HFFc6 (cell line): ENCODE measurements around the gene SNAP47. TPM values are rescaled to one million over a fixed set of nuclear protein-coding genes. Genes with fewer than 3 reads are reported as not detected.
A peak's percentile ranks its signal among the peaks of the same experiment; 100 is the strongest.

ENCODE experiments used
- DNase-seq: peaks from one replicate; pipeline ENCODE4 v3.0.0-alpha.2; 2018
- H3K27ac Mint-ChIP-seq: 2 replicates; pipeline ENCODE4 v1.8.0; 2020; ENCODE audit warnings: mild to moderate bottlenecking, mixed read lengths
- H3K27me3 Mint-ChIP-seq: 2 replicates; pipeline ENCODE4 v1.8.0; 2021; ENCODE audit warnings: mild to moderate bottlenecking, moderate library complexity, mixed read lengths; ENCODE audit not compliant: insufficient read depth
- H3K36me3 Mint-ChIP-seq: 2 replicates; pipeline ENCODE4 v1.8.0; 2021; ENCODE audit warnings: low read depth, mixed read lengths
- H3K4me1 Mint-ChIP-seq: 2 replicates; pipeline ENCODE4 v1.8.0; 2020; ENCODE audit warnings: low read depth, mixed read lengths
- H3K4me3 Mint-ChIP-seq: 2 replicates; pipeline ENCODE4 v1.8.0; 2020; ENCODE audit warnings: mild to moderate bottlenecking, moderate library complexity, mixed read lengths
- H3K9me3 Mint-ChIP-seq: 2 replicates; pipeline ENCODE4 v1.8.0; 2020; ENCODE audit warnings: mild to moderate bottlenecking, mixed read lengths
- total RNA-seq, 6 experiments: library from RNA; stranded (reverse); fragmentation: NEBNext Ultra II Directional; extraction: Animal tissue kit (Norgen Biotek cat#: 25700); gene quantifications; 2 replicates in 1 of 6; 3 replicates in 5 of 6; pipeline ENCODE4 v1.2.3, GENCODE V29; 2021
- TF ChIP-seq, protein P1 (sequence below): fragments of 200-600 bp; sonication (generic); IDR thresholded peaks from 2 replicates; pipeline ENCODE4 v1.5.0; 2021; ENCODE audit warnings: antibody characterized with exemption, mild to moderate bottlenecking

Gene SNAP47
- total RNA-seq, 6 experiments from 2014 or later, result 27.0 to 31.2 (median 30.4) TPM

DNA sequence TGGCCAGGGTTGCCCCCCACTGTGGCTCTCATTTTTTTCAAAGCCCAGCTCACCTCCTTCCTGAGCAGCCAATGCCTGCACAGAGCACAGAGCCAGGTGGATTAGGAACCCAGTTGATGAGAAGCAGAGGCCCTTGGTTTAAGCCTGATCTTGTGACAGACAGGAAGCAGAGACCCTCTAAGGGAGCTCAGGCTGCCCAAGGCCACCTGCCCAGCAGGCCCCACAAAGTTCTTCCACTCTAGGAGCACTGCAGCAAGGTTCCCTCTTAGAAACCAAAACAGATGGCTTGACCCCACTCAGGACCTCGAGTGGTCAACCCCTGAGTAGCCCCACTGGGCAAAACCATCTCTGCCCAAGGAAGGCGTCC, 54.8 kb downstream of the SNAP47 start:
- Mint-ChIP-seq H3K4me1 (peaks cover 48% of the 10 kb centered on the region), H3K4me3 (no peak overlapping the region), H3K27ac (no peak overlapping the region), H3K9me3 (no peaks in the 10 kb centered on the region), H3K36me3 (no peaks in the 10 kb centered on the region), H3K27me3 (peaks cover 3% of the 10 kb centered on the region)
- TF ChIP-seq, protein P1, sequence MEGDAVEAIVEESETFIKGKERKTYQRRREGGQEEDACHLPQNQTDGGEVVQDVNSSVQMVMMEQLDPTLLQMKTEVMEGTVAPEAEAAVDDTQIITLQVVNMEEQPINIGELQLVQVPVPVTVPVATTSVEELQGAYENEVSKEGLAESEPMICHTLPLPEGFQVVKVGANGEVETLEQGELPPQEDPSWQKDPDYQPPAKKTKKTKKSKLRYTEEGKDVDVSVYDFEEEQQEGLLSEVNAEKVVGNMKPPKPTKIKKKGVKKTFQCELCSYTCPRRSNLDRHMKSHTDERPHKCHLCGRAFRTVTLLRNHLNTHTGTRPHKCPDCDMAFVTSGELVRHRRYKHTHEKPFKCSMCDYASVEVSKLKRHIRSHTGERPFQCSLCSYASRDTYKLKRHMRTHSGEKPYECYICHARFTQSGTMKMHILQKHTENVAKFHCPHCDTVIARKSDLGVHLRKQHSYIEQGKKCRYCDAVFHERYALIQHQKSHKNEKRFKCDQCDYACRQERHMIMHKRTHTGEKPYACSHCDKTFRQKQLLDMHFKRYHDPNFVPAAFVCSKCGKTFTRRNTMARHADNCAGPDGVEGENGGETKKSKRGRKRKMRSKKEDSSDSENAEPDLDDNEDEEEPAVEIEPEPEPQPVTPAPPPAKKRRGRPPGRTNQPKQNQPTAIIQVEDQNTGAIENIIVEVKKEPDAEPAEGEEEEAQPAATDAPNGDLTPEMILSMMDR, result no peak
- DNase-seq, result no peak

DNA sequence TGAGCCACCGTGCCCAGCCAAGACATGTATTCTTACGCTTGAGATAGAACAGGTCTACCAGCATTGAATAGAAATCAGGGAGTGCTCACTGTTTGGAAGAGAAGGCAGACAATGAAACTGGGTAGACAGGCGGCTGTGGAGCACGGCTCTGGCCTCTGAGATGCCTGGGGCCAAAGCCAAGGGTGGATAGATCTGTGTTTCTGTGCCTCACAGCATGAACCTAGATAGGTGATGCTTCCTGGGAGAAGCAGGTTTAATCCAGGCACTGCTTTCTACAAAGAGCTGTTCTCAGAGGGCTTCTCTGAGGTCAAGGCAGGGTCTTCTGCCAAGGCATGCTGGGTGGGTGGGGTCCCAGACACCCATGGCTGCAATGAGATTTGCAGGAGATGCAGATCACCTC, 55.6 kb downstream of the SNAP47 start:
- Mint-ChIP-seq H3K4me3 (no peak overlapping the region), H3K4me1 (peaks cover 48% of the 10 kb centered on the region)
- no peak for DNase-seq

DNA sequence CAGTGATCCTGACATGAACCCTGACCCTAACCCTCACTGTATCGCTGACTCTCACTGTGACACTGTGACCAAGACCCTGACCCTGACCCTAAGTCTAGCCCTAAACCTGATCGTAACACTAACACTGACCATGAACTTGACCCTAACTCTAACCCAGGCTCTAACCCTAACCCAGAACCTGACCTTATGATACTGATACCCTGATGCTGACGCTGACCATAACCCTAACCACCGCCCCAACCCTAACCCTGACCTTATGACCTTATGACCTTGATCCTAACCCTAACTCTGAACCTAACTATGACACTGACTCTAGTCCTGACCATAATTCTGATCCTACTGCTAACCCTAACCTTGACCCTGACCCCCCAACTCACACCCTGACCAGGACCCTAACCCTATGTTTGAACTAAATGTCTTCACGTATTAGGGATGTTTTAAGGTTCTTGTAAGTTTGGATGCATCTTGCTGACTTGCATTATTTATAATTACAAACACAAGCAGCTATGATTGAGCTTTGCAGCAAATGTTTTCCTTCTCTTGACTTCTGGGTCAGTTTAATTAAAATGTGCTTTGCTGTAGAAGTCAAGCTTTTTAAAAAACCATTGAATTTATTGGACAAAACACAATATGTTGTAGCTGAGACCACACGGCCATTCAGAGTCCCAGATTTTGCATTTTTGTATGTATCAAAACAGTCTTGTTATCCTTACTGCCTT, 56.3 kb downstream of the SNAP47 start:
- Mint-ChIP-seq H3K4me1 (peaks cover 48% of the 10 kb centered on the region), H3K4me3 (no peak overlapping the region), H3K27me3 (peaks cover 3% of the 10 kb centered on the region), H3K9me3 (no peaks in the 10 kb centered on the region), H3K36me3 (no peaks in the 10 kb centered on the region), H3K27ac (no peak overlapping the region)
- no peak for DNase-seq
- TF ChIP-seq, protein P1, result no peak

More for the DNA sequence above, 55.6 kb downstream of the SNAP47 start:
- TF ChIP-seq, protein P1, result no peak
- Mint-ChIP-seq H3K27ac (no peak overlapping the region; the same call in 1 of the 2 replicates), H3K27me3 (peaks cover 3% of the 10 kb centered on the region), H3K9me3 (no peaks in the 10 kb centered on the region), H3K36me3 (no peaks in the 10 kb centered on the region)

DNA sequence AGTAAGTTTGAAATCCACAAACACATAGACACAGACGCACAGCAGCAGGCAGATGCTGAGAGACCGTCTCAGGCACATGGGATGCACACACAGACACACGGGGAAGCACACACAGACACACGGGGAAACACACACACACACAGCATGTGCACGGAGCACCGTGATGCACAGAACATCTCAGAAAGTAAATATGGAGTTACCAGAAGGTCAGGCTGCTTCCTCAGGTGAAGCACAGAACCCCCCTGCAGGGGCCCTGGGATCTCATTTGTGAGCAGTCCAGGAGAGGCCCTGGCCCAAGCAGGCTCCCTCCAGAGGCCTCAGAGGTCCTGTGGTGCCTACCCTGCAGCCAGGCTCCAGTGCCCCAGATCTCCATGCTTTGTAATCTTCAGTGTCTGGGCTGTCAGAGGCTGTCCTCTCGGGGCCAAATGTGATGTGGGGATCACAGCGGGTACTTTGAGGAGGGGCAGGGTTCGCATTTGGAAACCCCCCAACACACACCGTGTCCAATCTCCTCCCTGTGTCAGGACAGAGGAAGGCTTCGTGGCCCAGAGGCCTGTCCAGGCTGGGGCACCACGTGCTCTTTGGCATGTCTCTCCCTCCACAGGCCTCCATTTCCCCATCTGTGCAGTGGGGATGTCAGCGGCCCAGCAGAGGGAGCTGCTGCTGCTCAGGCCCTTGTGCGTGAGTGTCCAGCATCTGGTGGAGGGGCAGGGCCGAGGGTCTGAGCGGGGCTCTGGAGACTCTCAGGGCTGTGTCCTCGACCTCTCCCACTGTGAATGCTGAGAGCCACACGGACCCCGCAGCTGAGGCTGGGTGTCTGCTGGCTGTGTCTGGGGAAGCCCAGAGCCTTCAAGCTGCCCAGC, 57.2 kb downstream of the SNAP47 start:
- H3K4me1 Mint-ChIP-seq, result peaks cover 42% of the 10 kb centered on the region
- H3K9me3 Mint-ChIP-seq, result no peaks in the 10 kb centered on the region
- TF ChIP-seq, protein P1, result peak; percentile 54; the same call in 1 of the 2 replicates
- H3K27me3 Mint-ChIP-seq, result peaks cover 3% of the 10 kb centered on the region
- DNase-seq, result no peak
- H3K27ac Mint-ChIP-seq, result no peak overlapping the region
- no peaks in the 10 kb centered on the region for H3K36me3 Mint-ChIP-seq
- no peak overlapping the region for H3K4me3 Mint-ChIP-seq

DNA sequence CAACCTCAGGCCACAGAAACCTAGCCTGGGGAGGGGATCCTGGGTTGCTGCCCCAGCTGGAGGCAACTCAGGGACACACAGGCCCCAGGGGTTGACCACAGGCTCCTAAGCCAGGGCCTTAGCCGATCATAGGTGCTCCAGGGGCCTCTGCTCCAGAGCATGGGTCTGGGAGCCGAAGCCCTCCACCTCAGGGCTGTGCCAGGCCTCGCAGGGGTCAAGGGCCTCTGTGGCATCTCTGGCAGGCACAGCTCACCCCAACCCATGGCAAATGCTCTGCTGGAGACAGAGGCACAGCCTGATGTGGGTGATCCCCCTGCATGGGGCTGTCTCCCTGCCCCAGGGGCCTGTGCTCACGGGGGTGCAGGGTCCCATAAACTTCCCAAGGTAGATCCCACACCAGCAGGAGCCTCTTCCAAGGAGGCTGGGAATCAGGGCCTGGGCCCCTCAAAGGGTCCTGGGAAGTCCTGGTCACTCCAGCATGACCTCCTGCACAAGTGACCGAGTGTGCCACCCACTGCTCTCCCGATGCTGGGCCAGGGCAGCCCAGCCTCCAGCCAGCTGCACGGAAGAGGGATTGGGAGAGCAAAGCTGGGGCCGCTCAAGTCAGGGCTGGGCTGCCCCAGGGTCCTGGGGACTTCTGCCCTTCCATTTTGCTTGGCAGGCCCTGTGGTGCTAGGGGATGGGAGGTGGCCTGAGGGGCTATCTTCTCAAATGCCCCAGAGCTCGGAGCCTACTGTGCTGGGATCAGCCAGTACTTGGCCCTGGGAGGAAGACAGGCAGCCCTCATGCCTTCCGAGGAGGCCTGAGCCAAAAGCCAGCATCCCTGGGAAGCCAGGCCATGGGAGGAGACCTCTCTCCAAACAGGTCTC, 58.1 kb downstream of the SNAP47 start:
- peaks cover 8% of the 10 kb centered on the region for H3K27me3 Mint-ChIP-seq
- H3K4me3 Mint-ChIP-seq, result no peak overlapping the region; the same call in 1 of the 2 replicates
- TF ChIP-seq, protein P1, result no peak
- H3K36me3 Mint-ChIP-seq, result no peaks in the 10 kb centered on the region
- DNase-seq, result no peak
- peaks cover 40% of the 10 kb centered on the region for H3K4me1 Mint-ChIP-seq
- no peaks in the 10 kb centered on the region for H3K9me3 Mint-ChIP-seq
- peak overlapping the region; percentile 85 for H3K27ac Mint-ChIP-seq
